Transverse colon (tissue), 4 donors: ENCODE results near the gene BRI3BP. TPM values are rescaled to one million over a fixed set of nuclear protein-coding genes. Genes with fewer than 3 reads are reported as not detected.

Experiments
- DNase-seq: peaks from one replicate; pipeline ENCODE4 v3.0.0-alpha.2; 2019
- H3K27ac ChIP-seq, 4 donors: fragments of 200-600 bp; sonication (generic); 2 replicates each; pipeline ENCODE4 v1.5.1; 2016 to 2018; ENCODE audit warnings: inconsistent platforms in 4 of 4
- H3K27me3 ChIP-seq: fragments of 200-600 bp; sonication (generic); 2 replicates; pipeline ENCODE4 v1.5.1; 2017; ENCODE audit warnings: inconsistent platforms
- H3K36me3 ChIP-seq, 4 donors: fragments of 200-600 bp; sonication (generic); 2 replicates each; pipeline ENCODE4 v1.5.1; 2017 to 2019; ENCODE audit warnings: inconsistent platforms in 4 of 4
- H3K4me1 ChIP-seq, 4 donors: fragments of 200-600 bp; sonication (generic); 2 replicates each; pipeline ENCODE4 v1.5.1; 2017 to 2020; ENCODE audit warnings: inconsistent platforms in 4 of 4
- H3K4me3 ChIP-seq, 4 donors: fragments of 200-600 bp; sonication (generic); 1 replicate in 1 of 4; 2 replicates in 3 of 4; pipeline versions ENCODE4 v1.5.1 to v1.6.1; 2017 to 2019; ENCODE audit warnings: inconsistent platforms in 4 of 4
- H3K9me3 ChIP-seq, 2 donors: fragments of 200-600 bp; sonication (generic); 2 replicates each; pipeline ENCODE4 v1.5.1; 2017 to 2019; ENCODE audit warnings: inconsistent platforms in 2 of 2
- EP300 ChIP-seq: sonication (generic); formaldehyde crosslinking; IDR thresholded peaks from one replicate; pipeline ENCODE4 v1.6.1; 2017; ENCODE audit warnings: antibody characterized with exemption, low read depth
- POLR2A ChIP-seq: fragments of 450-650 bp; IDR thresholded peaks from one replicate; pipeline ENCODE4 v1.6.1; 2016; ENCODE audit warnings: antibody characterized with exemption, mild to moderate bottlenecking, moderate library complexity
- POLR2AphosphoS5 ChIP-seq, 3 donors: sonication (generic); formaldehyde crosslinking; IDR thresholded peaks; one replicate each; pipeline ENCODE4 v1.6.1; 2016; ENCODE audit warnings: antibody characterized with exemption in 3 of 3
- WGBS, 2 donors: methylation state at CpG; one replicate each; pipeline ENCODE4 v1.1.5; 2018; ENCODE audit warnings: low coverage in 1 of 2; 5-methylcytosine and 5-hydroxymethylcytosine counted together
- in situ Hi-C, 4 donors: fragments of 200-750 bp; cut with MboI; loops; one replicate each; pipeline versions ENCODE4 v1.15.0 to v1.15.1; 2017; ENCODE audit warnings: low sequenced_read_pairs in 3 of 4, low pct_ligation_motif_present in 1 of 4, low pct_unique_long_range_greater_than_20kb in 1 of 4
- intact Hi-C: fragments of 100-400 bp; cut with DNase I; formaldehyde crosslinking; loops from one replicate; pipeline ENCODE4 v1.15.1; 2023; ENCODE audit warnings: low total_unique reads
- small RNA-seq, 4 donors: library from RNA; depleted of rRNA; stranded (forward); fragments of <200 nt; gene quantifications; one replicate each; pipeline ENCODE3, GENCODE V24; 2016
- total RNA-seq, 4 donors: library from RNA; depleted of rRNA; stranded (reverse); fragments of >200 nt; gene quantifications; one replicate each; pipeline ENCODE4 v1.1.0, GENCODE V29; 2016
- TF ChIP-seq, protein P1 (sequence below), 5 experiments: fragments of 200-600 bp in 3 of 5; fragments of 450-650 bp in 2 of 5; sonication (generic) in 3 of 5; IDR thresholded peaks; 1 replicate in 2 of 5; 2 replicates in 3 of 5; pipeline ENCODE4 v1.5.1; 2016 to 2017; ENCODE audit warnings: antibody characterized with exemption in 5 of 5, inconsistent platforms in 3 of 5, mild to moderate bottlenecking in 2 of 5, moderate library complexity in 1 of 5

BRI3BP gene
- total RNA-seq, 4 donors from 2014 or later, result 14.2 to 38.5 (median 23.1) TPM

DNA sequence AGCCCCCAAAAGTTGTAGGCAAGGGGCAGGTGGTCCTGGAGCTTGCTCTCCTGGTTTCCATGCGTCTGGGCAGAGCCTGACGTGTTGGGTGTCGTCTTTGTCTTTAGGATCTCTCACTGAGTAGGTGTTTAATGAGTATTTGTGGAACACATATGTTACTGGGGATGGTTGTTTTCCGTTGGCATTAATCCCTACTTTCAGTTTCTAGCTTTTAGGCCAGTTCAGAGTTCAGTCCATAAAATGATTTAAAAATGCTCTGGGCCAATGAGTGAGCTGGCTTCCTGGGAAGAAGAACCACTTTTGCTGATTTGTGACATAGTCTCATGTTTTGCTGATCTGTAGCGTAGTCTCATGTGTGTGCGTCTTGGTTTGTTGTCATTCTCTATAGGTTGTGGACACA is 82.7 kb downstream of the BRI3BP start:
- Histone ChIP-seq H3K4me3 (no peak overlapping the region), H3K27ac (no peak overlapping the region), H3K27me3 (no peaks in the 10 kb centered on the region), H3K9me3 (no peaks in the 10 kb centered on the region), H3K36me3 (peaks cover 0 to 9% (median 3%) of the 10 kb centered on the region in 4 donors), H3K4me1 (no peaks in the 10 kb centered on the region)
- TF ChIP-seq, protein P1, sequence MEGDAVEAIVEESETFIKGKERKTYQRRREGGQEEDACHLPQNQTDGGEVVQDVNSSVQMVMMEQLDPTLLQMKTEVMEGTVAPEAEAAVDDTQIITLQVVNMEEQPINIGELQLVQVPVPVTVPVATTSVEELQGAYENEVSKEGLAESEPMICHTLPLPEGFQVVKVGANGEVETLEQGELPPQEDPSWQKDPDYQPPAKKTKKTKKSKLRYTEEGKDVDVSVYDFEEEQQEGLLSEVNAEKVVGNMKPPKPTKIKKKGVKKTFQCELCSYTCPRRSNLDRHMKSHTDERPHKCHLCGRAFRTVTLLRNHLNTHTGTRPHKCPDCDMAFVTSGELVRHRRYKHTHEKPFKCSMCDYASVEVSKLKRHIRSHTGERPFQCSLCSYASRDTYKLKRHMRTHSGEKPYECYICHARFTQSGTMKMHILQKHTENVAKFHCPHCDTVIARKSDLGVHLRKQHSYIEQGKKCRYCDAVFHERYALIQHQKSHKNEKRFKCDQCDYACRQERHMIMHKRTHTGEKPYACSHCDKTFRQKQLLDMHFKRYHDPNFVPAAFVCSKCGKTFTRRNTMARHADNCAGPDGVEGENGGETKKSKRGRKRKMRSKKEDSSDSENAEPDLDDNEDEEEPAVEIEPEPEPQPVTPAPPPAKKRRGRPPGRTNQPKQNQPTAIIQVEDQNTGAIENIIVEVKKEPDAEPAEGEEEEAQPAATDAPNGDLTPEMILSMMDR (IDR thresholded peaks at IDR 0.05), result no peak
- TF ChIP-seq EP300 (no peak), POLR2AphosphoS5 (IDR thresholded peaks at IDR 0.05) (no peak), POLR2A (no peak)
- intact Hi-C loops (no loop called here), in situ Hi-C loops (no loop called here)
- 76 to 80% methylated on average over 1 to 6 of the region's 6 CpGs for WGBS, 2 donors
- no peak for DNase-seq

DNA sequence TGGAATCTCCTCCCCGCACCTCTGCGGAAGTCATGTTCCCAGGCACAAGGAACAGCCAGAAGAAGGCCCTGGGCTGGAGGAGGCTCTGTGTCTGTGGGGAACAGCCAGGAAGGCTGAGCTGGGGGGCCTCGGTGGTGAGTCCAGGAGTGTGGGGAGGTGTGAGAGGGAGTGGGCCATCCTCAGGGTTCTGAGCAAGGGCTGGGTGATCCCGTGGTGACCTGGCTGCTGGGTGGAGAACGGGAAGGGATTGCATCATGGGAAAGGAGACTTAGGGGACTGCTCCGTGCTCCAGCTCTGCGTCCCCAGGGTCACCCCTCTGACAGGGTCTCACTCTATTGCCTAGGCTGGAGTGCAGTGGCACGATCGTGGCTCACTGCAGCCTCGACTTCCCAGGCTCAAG is 85.6 kb downstream of the BRI3BP start:
- Histone ChIP-seq H3K4me1 (no peaks in the 10 kb centered on the region), H3K27ac (no peak overlapping the region), H3K27me3 (no peaks in the 10 kb centered on the region), H3K4me3 (no peak overlapping the region), H3K36me3 (peaks cover 0 to 11% (median 4%) of the 10 kb centered on the region in 4 donors), H3K9me3 (no peaks in the 10 kb centered on the region)
- intact Hi-C loops, result no loop called here
- WGBS, 2 donors, result 88% methylated on average over 10 of the region's 10 CpGs; no CpG with 5 or more reads in 1 of the 2 donors
- in situ Hi-C loops, result no loop called here
- no peak for DNase-seq
- TF ChIP-seq POLR2A, result no peak
- TF ChIP-seq, protein P1 (IDR thresholded peaks at IDR 0.05), result no peak
- no peak for TF ChIP-seq EP300
- no peak for TF ChIP-seq POLR2AphosphoS5 (IDR thresholded peaks at IDR 0.05)

DNA sequence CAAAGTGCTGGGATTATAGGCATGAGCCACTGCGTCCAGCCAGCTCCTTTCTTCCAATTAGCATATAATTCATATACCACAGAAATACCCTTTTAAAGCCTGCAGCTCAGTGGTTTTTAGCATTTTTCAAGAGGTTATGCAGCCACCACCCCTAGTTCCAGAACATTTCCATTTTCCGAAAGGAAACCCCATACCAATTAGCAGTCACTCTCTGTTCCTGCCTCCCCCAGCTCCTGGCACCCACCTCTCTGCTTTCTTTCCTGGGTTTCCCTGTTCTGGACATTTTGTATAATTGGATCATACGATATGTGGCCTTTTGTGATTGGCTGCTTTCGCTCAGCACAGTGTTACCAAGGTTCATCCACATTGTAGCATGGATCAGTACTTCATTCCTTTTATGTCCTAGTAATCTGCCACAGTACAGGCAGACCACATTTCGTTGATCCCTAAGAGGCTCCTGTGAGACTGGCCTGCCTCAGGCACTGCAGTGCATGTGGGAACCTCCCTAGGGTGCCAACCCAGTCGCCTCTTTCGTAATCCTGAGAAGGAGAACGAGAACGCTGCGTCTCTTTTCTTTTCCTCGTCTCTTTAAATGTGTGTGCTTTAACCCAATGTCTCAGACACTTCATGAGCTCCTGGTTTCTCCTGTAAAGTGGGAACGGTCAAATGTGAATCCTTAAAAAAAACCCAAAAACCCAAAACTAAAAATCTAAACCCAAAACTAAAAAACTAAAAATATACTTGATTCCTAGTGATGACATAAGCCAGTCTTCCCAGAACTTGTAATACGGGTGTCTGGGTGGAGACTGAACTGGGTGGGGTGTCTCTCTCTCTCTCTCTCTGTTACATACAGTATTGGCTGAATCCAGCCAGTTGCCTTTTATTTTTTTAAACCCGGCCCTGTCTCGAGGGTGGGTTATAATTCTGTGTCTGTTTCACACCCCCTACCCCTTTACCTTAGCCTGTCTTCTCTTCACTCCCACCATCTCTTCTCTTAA is 86.5 kb downstream of the BRI3BP start:
- no peaks in the 10 kb centered on the region for H3K9me3 ChIP-seq
- 79 to 92% methylated on average over 7 to 15 of the region's 15 CpGs for WGBS, 2 donors
- DNase-seq, result no peak
- in situ Hi-C loops, result no loop called here
- peaks cover 0 to 14% (median 6%) of the 10 kb centered on the region in 4 donors for H3K36me3 ChIP-seq
- intact Hi-C loops, result no loop called here
- H3K27me3 ChIP-seq, result no peaks in the 10 kb centered on the region
- no peaks in the 10 kb centered on the region for H3K4me1 ChIP-seq
- no peak overlapping the region for H3K4me3 ChIP-seq
- H3K27ac ChIP-seq, result no peak overlapping the region
- TF ChIP-seq POLR2A (no peak), EP300 (no peak), POLR2AphosphoS5 (IDR thresholded peaks at IDR 0.05) (no peak)
- TF ChIP-seq, protein P1 (IDR thresholded peaks at IDR 0.05), result no peak

Small RNAs within 50 kb of the gene (small RNA-seq; reads per million reads assigned to genes)
- 0 reads per million in 4 donors for gene AC122688.1

Other genes with a start within 250 kb of the BRI3BP start
- gene SCARB1, start 129.8 kb upstream of the BRI3BP start, total RNA-seq, result 100 to 1,000 TPM in 1 of 4 donors, 10 to 100 TPM in 3; 33.7 to 252 (median 43.6) TPM
- gene UBC, start 79.0 kb upstream of the BRI3BP start, total RNA-seq, result 1,000 to 10,000 TPM; 1,242 to 1,580 (median 1,406) TPM
- 10 to 100 TPM in 3 of 4 donors, 1 to 10 TPM in 1; 10.0 to 19.5 (median 13.2) TPM for gene DHX37, start 4.5 kb upstream of the BRI3BP start, total RNA-seq
- 10 to 100 TPM; 18.5 to 33.7 (median 27.1) TPM for gene AACS, start 71.8 kb downstream of the BRI3BP start, total RNA-seq
- under 1 TPM in 3 of 4 donors, not detected in 1; 0.48 to 0.80 (median 0.55) TPM for gene TMEM132B, start 192.7 kb downstream of the BRI3BP start, total RNA-seq